DOHH2 (cell line): ENCODE data around the gene NOL9.

Source experiments
- H3F3A ChIP-seq: fragments of 200-600 bp; sonication (generic), shearing (Covaris generic); 2 replicates; pipeline ENCODE4 v1.6.0; 2016; ENCODE audit warnings: antibody characterized with exemption, mild to moderate bottlenecking; ENCODE audit not compliant: control insufficient read depth, insufficient read depth
- H3K27ac ChIP-seq: fragments of 200-600 bp; sonication (generic); 2 replicates; pipeline ENCODE4 v1.5.1; 2014; ENCODE audit warnings: low read depth, mild to moderate bottlenecking, low read length, moderate library complexity
- H3K27me3 ChIP-seq: fragments of 200-600 bp; sonication (generic); 2 replicates; pipeline ENCODE4 v1.6.1; 2014; ENCODE audit warnings: mild to moderate bottlenecking, low read length, mixed read lengths; ENCODE audit not compliant: control insufficient read depth
- H3K36me3 ChIP-seq: fragments of 200-600 bp; sonication (generic); 2 replicates; pipeline ENCODE4 v1.6.1; 2014; ENCODE audit warnings: mild to moderate bottlenecking, low read length, moderate library complexity, mixed read lengths; ENCODE audit not compliant: control insufficient read depth
- H3K4me1 ChIP-seq: fragments of 200-600 bp; sonication (generic); 2 replicates; pipeline ENCODE4 v1.6.1; 2014; ENCODE audit warnings: mild to moderate bottlenecking, low read length, mixed read lengths; ENCODE audit not compliant: control insufficient read depth
- H3K4me2 ChIP-seq: fragments of 200-600 bp; sonication (generic); 2 replicates; pipeline ENCODE4 v1.6.0; 2014; ENCODE audit warnings: mild to moderate bottlenecking, low read length, moderate library complexity
- H3K4me3 ChIP-seq: fragments of 200-600 bp; sonication (generic); 2 replicates; pipeline ENCODE4 v1.5.1; 2014; ENCODE audit warnings: mild to moderate bottlenecking, low read length, mixed read lengths
- H3K79me2 ChIP-seq: fragments of 200-600 bp; sonication (generic); 2 replicates; pipeline ENCODE4 v1.6.1; 2014; ENCODE audit warnings: mild to moderate bottlenecking, low read length, mixed read lengths; ENCODE audit not compliant: control insufficient read depth
- H3K9me2 ChIP-seq: fragments of 200-600 bp; sonication (generic); replicated peaks from 2 replicates; pipeline ENCODE4 v1.6.1; 2014; ENCODE audit warnings: mild to moderate bottlenecking, low read length, mixed read lengths; ENCODE audit not compliant: control insufficient read depth
- H3K9me3 ChIP-seq: fragments of 200-600 bp; sonication (generic); 2 replicates; pipeline ENCODE4 v1.6.1; 2014; ENCODE audit warnings: antibody characterized with exemption, low read length, mixed read lengths; ENCODE audit not compliant: control insufficient read depth, insufficient read depth
- H4K20me1 ChIP-seq: fragments of 200-600 bp; sonication (generic); 2 replicates; pipeline ENCODE4 v1.6.0; 2014; ENCODE audit warnings: low read depth, mild to moderate bottlenecking, antibody characterized with exemption, low read length, moderate library complexity; ENCODE audit not compliant: control insufficient read depth, insufficient read depth
- CTCF ChIP-seq: fragments of 200-600 bp; sonication (generic); IDR thresholded peaks from one replicate; pipeline ENCODE4 v1.5.1; 2014; ENCODE audit warnings: antibody characterized with exemption, mild to moderate bottlenecking, low read depth, low read length; ENCODE audit not compliant: poor library complexity, severe bottlenecking
- EZH2phosphoT487 ChIP-seq: fragments of 200-600 bp; sonication (generic); IDR thresholded peaks from 2 replicates; pipeline ENCODE4 v1.6.1; 2017; ENCODE audit warnings: borderline replicate concordance, mild to moderate bottlenecking, antibody characterized with exemption, low read length, moderate library complexity, mixed read lengths

NOL9 gene

GRCh38 chr1:6577831-6578525 lies 23.7 kb upstream of the NOL9 start:
- Histone ChIP-seq H3K27ac (no peak overlapping the region), H3K9me3 (no peaks in the 10 kb centered on the region), H3K4me1 (peaks cover 28% of the 10 kb centered on the region), H4K20me1 (peaks cover 3% of the 10 kb centered on the region; the same call in 1 of the 2 replicates), H3F3A (no peaks in the 10 kb centered on the region), H3K4me3 (no peak overlapping the region), H3K9me2 (no peaks in the 10 kb centered on the region), H3K79me2 (peaks cover 28% of the 10 kb centered on the region), H3K36me3 (peaks cover 11% of the 10 kb centered on the region), H3K27me3 (no peaks in the 10 kb centered on the region), H3K4me2 (no peak overlapping the region)
- TF ChIP-seq EZH2phosphoT487: no peak
- TF ChIP-seq CTCF: no peak

GRCh38 chr1:6574818-6575217 lies 20.5 kb upstream of the NOL9 start:
- H3K4me1 ChIP-seq: peaks cover 11% of the 10 kb centered on the region
- no peaks in the 10 kb centered on the region for H3K9me2 ChIP-seq
- H4K20me1 ChIP-seq: no peaks in the 10 kb centered on the region
- H3K27ac ChIP-seq: no peak overlapping the region
- no peaks in the 10 kb centered on the region for H3K27me3 ChIP-seq
- TF ChIP-seq EZH2phosphoT487 (no peak), CTCF (no peak)
- no peaks in the 10 kb centered on the region for H3F3A ChIP-seq
- H3K36me3 ChIP-seq: no peaks in the 10 kb centered on the region
- H3K4me2 ChIP-seq: no peak overlapping the region
- peaks cover under 1% of the 10 kb centered on the region for H3K79me2 ChIP-seq
- no peaks in the 10 kb centered on the region for H3K9me3 ChIP-seq
- no peak overlapping the region for H3K4me3 ChIP-seq

- TF ChIP-seq EZH2phosphoT487 (no peak), CTCF (no peak)
- H3K9me2 ChIP-seq: no peaks in the 10 kb centered on the region
- no peaks in the 10 kb centered on the region for H3K36me3 ChIP-seq
- no peaks in the 10 kb centered on the region for H4K20me1 ChIP-seq
- no peaks in the 10 kb centered on the region for H3K9me3 ChIP-seq
- no peak overlapping the region for H3K27ac ChIP-seq
- H3K4me3 ChIP-seq: no peak overlapping the region
- H3K4me2 ChIP-seq: no peak overlapping the region
- no peaks in the 10 kb centered on the region for H3F3A ChIP-seq
- H3K4me1 ChIP-seq: peaks cover 10% of the 10 kb centered on the region
- no peaks in the 10 kb centered on the region for H3K79me2 ChIP-seq
- H3K27me3 ChIP-seq: no peaks in the 10 kb centered on the region
Measured at GRCh38 chr1:6574025-6574620, 19.8 kb upstream of the NOL9 start.
